Hepatocyte (in vitro differentiated cells): ENCODE measurements around the gene KSR1.
A peak's percentile ranks its signal among the peaks of the same experiment; 100 is the strongest.

Source experiments
- EZH2 ChIP-seq: fragments of 200-600 bp; sonication (generic); IDR thresholded peaks from 2 replicates; pipeline ENCODE4 v1.6.1; 2016; ENCODE audit warnings: antibody characterized with exemption, mild to moderate bottlenecking, borderline replicate concordance
- EZH2phosphoT487 ChIP-seq: fragments of 200-600 bp; sonication (generic); IDR thresholded peaks from one replicate; pipeline ENCODE4 v1.6.1; 2018; ENCODE audit warnings: antibody characterized with exemption, mild to moderate bottlenecking, low read depth, moderate library complexity; ENCODE audit not compliant: unreplicated experiment, severe bottlenecking
- TF ChIP-seq, protein P1 (sequence below): fragments of 200-600 bp; sonication (generic); IDR thresholded peaks from 2 replicates; pipeline ENCODE4 v1.5.1; 2016; ENCODE audit warnings: antibody characterized with exemption, mild to moderate bottlenecking; ENCODE audit not compliant: poor library complexity

DNA sequence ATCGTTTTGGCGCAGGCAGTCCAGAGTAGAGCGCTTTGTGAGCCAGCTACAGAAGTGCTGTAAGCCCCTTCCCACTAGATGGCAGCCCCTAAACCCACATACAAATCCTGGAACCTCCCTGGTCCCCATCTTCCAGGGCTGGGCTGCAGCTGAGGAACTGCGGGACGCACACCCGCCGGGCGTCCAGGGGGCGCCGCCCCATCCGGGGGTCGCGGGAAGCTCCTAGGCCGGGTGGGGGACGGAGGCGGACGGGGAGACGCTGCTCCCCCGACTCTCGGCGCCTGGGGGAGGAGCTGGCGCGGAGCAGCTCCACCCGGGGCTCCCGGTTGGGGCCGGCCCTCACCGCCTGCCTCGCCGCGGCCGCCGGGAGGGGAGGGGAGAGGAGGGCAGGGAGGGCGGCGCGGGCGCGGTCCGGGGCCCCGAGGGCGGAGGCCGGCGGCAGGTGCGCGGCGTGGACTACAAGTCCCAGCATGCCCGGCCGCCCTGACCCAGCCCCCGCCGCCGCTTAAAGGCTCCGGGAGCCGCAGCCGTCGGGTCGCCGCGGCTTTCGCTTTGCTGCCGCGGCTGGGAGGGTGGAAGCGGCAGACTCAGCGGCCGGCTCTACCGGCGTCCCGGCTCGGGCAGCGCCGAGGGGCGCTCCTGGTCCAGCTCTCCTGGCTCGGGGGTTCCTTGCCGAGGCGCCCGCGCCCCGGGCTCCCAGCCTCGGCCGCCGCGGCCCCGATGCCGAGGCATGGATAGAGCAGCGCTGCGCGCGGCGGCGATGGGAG is at the start of gene KSR1:
- TF ChIP-seq, protein P1, sequence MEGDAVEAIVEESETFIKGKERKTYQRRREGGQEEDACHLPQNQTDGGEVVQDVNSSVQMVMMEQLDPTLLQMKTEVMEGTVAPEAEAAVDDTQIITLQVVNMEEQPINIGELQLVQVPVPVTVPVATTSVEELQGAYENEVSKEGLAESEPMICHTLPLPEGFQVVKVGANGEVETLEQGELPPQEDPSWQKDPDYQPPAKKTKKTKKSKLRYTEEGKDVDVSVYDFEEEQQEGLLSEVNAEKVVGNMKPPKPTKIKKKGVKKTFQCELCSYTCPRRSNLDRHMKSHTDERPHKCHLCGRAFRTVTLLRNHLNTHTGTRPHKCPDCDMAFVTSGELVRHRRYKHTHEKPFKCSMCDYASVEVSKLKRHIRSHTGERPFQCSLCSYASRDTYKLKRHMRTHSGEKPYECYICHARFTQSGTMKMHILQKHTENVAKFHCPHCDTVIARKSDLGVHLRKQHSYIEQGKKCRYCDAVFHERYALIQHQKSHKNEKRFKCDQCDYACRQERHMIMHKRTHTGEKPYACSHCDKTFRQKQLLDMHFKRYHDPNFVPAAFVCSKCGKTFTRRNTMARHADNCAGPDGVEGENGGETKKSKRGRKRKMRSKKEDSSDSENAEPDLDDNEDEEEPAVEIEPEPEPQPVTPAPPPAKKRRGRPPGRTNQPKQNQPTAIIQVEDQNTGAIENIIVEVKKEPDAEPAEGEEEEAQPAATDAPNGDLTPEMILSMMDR = peak; percentile 60
- TF ChIP-seq EZH2phosphoT487 (no peak), EZH2 (no peak)
